GM19023 (cell line): ENCODE data around the gene XPO5.

Experiments used
- ATAC-seq: cut with Tn5 transposase; IDR thresholded peaks from one replicate; pipeline ENCODE4 v1.9.1; 2021; ENCODE audit warnings: mild to moderate bottlenecking, moderate library complexity; ENCODE audit not compliant: unreplicated experiment

XPO5 gene

DNA sequence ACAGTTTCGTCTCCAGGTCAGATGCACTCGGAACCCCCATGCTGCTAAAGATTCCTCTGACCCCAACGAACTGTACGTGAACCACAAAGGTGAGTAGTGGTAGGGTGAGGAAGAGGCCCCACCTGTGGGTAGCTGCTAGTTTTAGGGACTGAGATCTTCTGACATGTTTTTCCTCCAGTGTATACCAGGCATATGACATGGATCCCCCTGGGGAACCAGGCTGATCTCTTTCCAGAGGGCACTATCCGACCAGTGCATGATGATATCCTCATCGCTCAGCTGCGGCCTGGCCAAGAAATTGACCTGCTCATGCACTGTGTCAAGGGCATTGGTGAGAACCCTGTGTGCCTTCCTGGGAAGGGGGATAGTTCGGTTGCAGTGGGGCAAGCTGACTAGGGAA is 55.7 kb downstream of the XPO5 start:
- ATAC-seq = no peak

DNA sequence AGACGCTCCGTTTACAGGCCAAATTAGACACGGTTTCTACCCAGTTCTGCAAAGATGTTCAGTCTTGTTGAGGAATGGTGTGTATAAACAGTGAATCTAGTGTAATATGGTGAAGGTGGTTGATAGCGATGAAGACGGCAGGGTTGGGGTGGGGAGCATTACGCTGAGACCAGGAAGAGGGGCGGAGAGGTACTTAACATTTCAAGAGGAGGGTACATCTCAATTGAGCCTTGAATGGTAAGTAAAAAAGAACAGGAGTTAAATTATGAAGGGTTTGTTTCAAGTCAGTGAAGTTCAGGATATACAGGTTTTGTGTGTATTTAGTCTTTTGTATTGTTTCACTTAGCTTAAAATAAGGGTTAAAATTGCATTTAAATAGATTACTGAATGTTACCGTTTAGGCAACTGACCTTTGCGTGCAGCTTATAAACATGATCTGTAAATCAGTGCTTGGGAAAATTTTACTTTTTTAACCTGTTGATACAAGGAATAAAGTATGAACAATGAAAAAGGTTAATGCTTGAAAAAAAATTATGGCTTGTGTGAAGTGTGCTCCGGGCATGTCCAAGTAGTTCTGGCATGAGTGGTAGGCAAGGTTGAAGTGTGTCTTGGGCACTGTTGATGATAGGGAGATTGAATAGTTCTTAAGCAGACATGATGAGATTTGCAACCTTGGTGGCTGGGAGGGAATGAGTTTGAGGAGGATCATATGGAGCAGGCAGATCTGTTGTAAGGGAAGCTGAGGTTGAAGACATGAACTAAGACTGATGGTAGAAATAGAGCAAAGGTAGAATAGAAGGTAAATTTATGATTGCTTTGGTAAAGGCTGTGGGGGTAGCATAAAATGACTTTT is 58.1 kb downstream of the XPO5 start:
- no peak for ATAC-seq

DNA sequence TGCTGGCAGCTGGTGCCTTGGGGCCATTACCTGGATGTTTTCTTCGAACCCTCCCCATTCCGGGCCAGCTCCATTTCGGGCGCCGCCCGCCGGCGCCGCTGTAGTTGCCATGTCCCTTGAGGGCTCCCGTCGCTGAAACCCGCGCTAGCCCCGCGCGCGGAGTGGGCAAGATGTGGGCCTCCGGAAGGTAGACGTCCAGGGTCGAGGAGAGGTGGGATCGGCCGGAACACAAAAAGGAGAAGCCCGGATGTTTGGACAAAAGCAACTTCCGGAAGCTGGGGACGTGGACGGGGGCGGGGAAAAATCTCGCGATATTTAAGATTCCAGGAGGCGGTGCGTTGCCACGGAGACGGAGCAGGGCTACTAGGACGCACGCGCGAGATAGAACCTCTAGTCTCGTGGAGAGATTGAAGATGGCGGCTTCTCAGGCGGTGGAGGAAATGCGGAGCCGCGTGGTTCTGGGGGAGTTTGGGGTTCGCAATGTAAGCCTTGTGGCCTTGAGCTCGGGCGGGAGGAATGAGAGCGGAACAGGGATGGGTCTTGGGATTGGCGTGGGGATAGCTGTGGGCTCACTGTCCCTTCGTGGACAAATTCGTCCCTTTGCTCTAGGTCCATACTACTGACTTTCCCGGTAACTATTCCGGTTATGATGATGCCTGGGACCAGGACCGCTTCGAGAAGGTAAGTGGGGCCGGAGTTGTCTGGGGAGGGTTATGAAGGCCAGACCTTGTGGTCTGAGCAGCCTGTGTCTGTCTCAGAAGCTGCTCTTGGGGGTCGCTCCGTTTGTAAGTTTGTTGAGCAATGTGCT is 58.9 kb downstream of the XPO5 start, which contains the start of the genes POLR1C and YIPF3:
Gene POLR1C (plus strand): TSS at position 393 of the 808 bp plus-strand sequence. CDS start 21 bp downstream, at position 414.
Gene YIPF3 (minus strand): TSS at position 230 of the 808 bp plus-strand sequence. CDS start 119 bp downstream, at position 111.
- peak; percentile 90 for ATAC-seq

- no peak for ATAC-seq
Measured at GRCh38 chr6:43516367-43516696, 59.5 kb downstream of the XPO5 start.

DNA sequence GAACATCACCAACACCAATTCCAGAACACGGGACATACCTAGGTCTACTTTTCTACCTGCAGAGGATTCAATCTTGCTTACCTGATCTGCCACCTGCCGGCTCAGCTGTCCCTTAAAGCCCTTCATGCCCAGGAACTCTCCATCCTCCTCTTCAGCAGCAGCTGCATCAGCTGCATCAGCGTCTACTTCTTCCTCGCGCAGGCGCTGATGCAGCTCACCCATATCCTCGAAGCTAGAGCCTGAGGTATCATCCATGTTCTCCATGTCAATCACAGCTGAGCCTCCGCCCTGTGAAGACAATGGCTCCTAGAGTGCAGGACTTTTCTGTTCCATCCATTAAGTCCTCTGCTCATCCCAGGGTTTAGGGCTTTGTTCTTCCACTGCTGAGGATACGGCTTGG is 60.0 kb downstream of the XPO5 start:
- no peak for ATAC-seq

GRCh38 chr6:43511824-43512415 is 63.9 kb downstream of the XPO5 start:
- no peak for ATAC-seq

- ATAC-seq = no peak
Measured at GRCh38 chr6:43510827-43511163, 65.0 kb downstream of the XPO5 start.

- peak; percentile 75 for ATAC-seq
Measured at GRCh38 chr6:43509984-43510826, 65.6 kb downstream of the XPO5 start, which contains the start of gene LRRC73. Gene LRRC73 (minus strand): TSS chr6:43510346. CDS start chr6:43509785, 561 bp downstream.

DNA sequence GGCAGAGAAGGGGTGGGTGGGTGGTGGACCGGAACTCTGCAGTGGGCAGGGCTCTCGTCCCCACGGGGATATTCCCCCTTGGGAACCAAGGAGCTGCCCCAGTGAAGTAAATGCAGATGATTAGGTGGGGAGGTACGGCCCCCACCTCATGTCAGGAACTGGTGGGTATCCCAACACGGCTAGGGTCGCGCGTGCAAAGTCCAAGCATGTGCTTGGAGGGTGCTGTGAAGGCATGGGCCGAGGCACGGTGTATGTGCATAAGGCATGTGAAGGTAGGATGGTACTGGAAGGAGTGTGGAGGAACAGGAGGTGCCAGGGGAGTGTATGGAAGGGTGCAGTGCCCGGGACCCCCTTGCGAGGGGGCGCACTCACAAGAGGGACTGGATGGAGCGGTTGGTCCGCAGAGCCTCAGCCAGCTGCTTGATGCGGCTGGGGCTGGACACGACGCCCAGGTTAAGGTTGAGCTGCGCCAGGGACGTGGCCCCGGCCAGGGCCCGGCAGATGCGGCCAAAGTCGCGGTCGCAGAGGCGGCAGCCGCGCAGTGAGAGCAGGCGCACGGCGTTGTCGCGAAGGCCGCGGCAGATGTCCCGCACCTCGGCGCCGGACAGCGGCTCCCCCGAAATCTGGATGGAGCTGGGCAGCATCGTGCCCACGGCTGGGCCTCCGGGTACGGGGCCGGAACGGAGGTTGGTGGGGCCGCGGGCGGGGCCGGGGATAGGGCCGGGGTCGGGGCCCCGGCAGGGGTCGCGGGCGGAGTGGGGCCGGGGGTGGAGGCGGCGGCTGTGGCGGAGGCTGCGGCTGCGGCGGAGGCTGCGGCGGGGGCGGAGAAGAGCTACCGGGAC is 66.5 kb downstream of the XPO5 start:
- no peak for ATAC-seq

DNA sequence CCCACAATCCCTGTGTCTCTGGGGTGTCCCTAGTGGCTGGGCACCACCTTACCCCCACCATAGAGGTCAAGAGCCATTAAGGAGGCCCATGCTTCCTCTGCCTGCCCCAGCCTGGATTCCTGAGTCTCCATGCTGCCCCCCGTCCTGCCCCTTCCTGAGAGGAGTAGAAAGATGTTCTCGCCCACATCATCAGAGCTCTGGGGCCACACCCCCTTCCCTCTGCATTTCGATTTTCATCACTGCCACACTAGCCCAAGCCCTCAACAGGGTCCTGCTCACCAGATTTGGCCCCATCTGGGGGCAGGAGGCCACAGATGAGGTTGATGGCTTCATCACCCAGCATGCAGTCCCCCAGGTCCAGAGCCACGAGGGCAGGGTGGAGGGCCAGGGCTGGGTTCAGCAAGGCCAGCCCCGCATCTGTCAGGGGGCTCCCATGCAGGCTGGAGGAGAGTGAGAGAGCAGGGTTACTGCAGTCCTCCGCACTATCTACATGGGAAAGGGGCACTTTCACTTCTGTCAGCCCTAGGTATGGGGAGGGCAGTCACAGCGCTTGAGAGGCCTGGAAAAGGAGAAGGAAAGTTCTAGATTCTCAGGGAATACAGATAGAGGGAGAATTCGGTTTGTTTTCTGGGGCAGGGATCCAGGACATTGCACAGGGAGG is 67.2 kb downstream of the XPO5 start:
- ATAC-seq = no peak

DNA sequence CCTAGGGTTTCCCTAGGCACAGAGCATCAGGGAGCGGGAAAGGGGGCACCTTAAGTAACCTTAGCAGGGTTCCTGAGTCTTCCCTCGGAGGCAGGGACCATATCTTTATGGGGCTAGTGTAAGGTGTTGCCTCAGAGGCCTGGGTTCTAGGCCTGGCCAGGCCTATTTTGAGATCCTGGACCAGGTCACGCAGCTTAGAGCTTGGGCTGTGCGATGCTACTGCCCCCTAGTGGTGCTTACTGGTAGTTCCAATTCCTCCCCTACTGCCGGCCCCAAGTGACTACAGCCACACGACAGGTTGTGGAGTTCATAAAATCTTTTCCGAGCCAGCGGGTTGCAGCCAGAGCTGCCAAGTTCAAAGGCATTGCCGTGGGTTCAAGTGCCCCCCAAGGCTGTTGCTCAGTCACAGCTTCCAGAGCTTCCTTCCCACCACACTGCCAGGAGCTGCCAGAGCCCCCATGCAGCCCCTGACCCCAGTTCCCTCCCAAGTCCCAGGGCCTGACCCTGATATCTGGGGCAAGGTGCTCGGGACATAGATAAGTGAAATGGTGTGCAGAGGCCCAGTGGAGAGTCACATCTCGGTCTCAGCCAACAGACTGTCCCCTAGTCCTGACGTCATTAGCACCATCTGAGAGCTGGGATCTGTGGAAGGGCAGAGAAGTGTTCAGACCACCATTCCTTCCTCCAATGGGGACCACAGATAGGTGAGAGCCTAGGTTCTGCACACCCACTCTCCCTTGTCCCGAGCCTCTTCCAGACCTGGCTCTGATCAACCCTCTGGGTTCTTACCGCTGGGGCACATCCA is 69.0 kb downstream of the XPO5 start:
- ATAC-seq = peak; percentile 45

DNA sequence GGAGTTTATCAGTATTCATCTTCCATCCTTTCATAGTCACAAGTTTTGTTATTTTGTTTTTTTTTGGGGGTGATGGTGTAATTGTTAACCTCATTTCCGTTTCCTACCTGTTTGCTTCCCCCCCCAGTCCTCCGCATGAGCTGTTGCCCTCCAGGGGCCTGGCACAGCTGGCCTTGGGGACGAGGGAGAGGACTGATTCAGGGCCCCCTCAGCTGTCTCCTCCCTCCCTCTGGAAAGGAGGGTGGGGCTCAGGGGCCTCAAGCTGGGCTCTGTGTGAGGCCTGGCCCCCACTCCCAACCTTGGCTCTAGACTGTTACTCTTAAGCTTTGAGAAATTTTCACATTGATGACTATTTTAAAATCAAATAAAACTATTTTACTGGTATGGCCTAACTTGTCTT is 69.7 kb downstream of the XPO5 start:
- no peak for ATAC-seq

DNA sequence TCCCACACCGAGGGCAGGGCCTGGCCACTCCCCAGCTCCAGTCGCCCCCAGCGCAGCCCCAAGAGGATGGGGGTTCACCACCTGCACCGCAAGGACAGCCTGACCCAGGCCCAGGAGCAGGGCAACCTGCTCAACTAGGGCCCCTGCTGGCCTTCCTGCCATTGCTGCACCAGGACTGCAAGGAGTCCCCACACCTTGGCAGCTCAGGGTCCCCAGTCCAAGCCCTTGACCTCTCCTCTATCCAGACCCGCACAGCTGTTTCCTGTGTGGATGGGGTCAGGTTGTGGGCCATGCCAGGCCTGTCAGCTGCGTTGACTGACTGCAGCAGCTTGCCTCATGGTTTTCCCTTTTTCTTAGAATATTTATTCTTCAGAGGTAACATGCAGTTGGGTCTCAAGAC is 70.1 kb downstream of the XPO5 start:
- no peak for ATAC-seq

- no peak for ATAC-seq
Measured at GRCh38 chr6:43504756-43505593, 70.9 kb downstream of the XPO5 start.

DNA sequence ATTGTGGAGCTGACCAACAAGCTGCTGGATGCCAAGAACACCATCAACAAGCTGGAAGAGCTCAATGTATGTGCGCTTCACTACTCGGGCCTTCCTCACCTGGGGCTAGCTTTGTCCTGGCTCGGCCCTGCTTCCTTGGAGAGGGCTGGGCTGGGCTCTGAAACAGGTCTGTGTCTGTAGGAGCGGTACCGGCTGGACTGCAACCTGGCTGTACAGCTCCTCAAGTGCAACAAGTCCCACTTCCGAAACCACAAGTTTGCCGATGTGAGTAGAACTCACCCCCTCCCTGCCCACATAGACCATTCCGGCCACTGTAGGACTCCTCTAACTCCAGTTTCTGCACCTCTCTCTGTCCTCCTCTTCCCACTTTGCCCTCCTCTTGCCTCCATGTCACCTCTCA is 72.4 kb downstream of the XPO5 start:
- no peak for ATAC-seq

DNA sequence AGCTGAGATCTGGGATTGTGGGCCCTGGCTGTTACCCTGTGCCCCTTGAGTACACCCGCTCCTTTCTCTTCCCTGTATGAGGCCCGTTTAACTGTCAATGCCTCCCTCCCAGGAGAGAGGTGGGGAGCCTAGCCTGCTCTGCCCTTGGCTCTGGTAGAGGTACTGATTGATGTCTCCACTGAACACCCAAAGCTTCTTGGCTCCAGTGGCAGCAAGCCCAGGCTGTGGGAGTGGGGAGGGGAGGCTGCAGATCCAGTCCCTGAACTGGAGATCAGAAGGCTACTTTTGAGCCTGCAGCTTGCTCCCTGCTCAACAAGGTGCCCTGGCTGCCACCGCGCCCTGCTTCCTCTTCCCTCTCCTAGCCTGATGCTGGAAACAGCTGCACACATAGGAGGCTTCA is 73.2 kb downstream of the XPO5 start:
- no peak for ATAC-seq

DNA sequence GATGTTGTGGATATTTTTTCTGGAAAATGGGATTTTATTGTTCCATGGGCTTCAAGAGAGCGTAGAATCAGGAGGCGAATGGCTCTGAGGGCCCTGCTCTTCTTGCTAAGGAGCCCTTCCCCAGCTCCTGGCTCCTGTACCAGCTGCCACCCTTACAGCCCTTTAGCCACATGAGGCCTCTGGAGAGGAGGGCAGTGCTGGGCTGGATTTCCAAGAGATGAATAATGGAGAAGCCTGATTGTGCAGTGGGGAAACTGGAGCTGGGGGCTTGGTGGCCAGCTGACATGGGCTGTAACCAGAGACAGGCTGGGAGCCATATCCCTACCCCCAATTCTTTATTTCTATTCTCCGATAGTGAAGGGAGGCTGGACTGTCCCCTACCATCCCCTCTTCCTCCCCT is 74.9 kb downstream of the XPO5 start:
- no peak for ATAC-seq
